DOHH2 (cell line): ENCODE data around the gene KIF20B.
"Not testable (repeated sequence)": the region's sequence is repeated elsewhere in the genome, so short reads cannot be mapped to it uniquely, and the experiment has no call there.

Source experiments
- EZH2phosphoT487 ChIP-seq: fragments of 200-600 bp; sonication (generic); IDR thresholded peaks from 2 replicates; pipeline ENCODE4 v1.6.1; 2017; ENCODE audit warnings: borderline replicate concordance, mild to moderate bottlenecking, antibody characterized with exemption, low read length, moderate library complexity, mixed read lengths
- TF ChIP-seq, protein P1 (sequence below): fragments of 200-600 bp; sonication (generic); IDR thresholded peaks from one replicate; pipeline ENCODE4 v1.5.1; 2014; ENCODE audit warnings: antibody characterized with exemption, mild to moderate bottlenecking, low read depth, low read length; ENCODE audit not compliant: poor library complexity, severe bottlenecking

DNA sequence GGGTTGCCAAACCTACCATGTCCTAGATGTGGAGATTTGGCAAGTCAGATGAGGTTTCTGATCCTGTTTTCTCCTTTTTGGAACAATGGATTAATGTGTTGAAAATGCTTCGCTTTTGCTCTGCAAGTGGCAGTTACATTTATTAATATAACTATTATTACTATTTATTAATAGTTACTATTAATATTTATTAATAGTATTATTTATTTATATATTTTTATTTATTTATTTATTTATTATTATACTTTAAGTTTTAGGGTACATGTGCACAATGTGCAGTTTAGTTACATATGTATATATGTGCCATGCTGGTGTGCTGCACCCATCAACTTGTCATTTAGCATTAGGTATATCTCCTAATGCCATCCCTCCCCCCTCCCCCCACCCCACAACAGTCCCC is 62.3 kb downstream of the KIF20B start:
- TF ChIP-seq, protein P1, sequence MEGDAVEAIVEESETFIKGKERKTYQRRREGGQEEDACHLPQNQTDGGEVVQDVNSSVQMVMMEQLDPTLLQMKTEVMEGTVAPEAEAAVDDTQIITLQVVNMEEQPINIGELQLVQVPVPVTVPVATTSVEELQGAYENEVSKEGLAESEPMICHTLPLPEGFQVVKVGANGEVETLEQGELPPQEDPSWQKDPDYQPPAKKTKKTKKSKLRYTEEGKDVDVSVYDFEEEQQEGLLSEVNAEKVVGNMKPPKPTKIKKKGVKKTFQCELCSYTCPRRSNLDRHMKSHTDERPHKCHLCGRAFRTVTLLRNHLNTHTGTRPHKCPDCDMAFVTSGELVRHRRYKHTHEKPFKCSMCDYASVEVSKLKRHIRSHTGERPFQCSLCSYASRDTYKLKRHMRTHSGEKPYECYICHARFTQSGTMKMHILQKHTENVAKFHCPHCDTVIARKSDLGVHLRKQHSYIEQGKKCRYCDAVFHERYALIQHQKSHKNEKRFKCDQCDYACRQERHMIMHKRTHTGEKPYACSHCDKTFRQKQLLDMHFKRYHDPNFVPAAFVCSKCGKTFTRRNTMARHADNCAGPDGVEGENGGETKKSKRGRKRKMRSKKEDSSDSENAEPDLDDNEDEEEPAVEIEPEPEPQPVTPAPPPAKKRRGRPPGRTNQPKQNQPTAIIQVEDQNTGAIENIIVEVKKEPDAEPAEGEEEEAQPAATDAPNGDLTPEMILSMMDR: not testable (repeated sequence)
- TF ChIP-seq EZH2phosphoT487: not testable (repeated sequence)
